GM19372 (cell line): Measurements from ENCODE around the gene CGREF1.

Experiments
- ATAC-seq: cut with Tn5 transposase; IDR thresholded peaks from one replicate; pipeline ENCODE4 v1.9.1; 2021; ENCODE audit warnings: mild to moderate bottlenecking, low read depth, moderate library complexity; ENCODE audit not compliant: unreplicated experiment

The CGREF1 gene

GRCh38 chr2:27089111-27089954 is 29.6 kb downstream of the CGREF1 start:
- ATAC-seq = no peak

GRCh38 chr2:27088634-27089033 is 30.3 kb downstream of the CGREF1 start:
- no peak for ATAC-seq

DNA sequence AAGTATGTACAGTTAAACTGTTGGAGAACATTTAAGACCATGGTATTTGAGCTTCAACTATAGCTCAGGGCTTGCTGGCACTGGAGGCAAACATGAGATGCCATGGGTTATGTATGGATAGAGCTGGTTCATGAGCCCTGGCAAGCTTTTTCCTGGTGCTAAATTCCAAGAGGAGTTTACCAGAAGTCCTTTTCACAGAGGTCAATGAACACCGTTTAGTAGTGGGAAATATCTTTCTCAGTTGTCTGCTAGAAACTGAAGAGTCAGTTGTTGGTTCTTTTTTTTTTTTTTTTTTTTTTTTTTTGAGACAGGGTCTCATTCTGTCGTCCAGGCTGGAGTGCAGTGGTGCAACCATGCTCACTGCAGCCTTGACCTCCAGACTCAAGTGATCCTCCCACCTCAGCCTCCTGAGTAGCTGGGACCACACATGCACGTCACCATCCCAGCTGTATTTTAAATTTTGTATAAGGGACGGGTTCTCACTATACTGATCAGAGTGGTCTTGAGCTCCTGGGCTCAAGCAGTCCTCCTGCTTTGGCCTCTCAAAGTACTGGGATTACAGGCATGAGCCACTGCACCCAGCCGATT is 31.0 kb downstream of the CGREF1 start:
- no peak for ATAC-seq

- ATAC-seq = no peak
Observed at GRCh38 chr2:27086724-27087593, 32.0 kb downstream of the CGREF1 start, which contains the start of gene KHK. TSS of gene KHK (plus strand) at chr2:27086772. CDS start at chr2:27087260, 488 bp downstream.

GRCh38 chr2:27086090-27086723 is 32.7 kb downstream of the CGREF1 start:
- ATAC-seq = peak; percentile 78

GRCh38 chr2:27085673-27086089 is 33.2 kb downstream of the CGREF1 start:
- no peak for ATAC-seq

- ATAC-seq = no peak
Observed at GRCh38 chr2:27085062-27085672, 33.8 kb downstream of the CGREF1 start.

DNA sequence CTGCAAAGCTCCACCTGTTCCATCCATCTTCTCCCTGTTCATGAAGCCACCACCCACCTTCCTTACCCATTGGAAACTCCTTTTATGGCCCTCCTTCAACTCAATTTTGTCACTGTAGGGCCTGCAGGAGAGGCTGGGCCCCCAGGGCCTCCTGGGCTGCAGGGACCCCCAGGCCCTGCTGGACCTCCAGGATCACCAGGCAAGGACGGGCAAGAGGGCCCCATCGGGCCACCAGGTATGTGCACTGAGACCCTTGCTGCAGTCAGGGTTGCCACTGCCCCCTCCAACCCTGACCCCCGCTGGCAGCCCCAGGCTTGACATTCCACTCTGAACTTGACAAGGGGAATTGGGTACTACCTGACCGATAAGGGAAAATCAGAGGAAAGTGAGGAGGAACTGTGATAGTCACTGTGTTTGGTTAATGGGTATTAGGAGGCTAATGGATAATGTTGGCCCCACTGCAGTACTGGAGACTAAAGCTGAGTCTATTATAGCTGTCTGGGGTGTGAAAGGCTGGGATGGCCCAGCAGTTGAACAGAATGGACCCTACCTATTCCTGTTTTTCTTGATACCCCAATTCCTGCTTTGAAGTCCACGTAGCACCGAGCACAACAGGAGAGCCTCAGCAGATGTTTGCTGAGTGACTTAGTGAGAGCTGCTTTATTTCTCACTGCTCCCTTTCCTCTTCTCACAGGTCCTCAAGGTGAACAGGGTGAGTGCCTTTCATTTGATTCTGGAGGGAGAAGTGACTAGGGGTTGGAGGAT is 34.4 kb downstream of the CGREF1 start:
- no peak for ATAC-seq

DNA sequence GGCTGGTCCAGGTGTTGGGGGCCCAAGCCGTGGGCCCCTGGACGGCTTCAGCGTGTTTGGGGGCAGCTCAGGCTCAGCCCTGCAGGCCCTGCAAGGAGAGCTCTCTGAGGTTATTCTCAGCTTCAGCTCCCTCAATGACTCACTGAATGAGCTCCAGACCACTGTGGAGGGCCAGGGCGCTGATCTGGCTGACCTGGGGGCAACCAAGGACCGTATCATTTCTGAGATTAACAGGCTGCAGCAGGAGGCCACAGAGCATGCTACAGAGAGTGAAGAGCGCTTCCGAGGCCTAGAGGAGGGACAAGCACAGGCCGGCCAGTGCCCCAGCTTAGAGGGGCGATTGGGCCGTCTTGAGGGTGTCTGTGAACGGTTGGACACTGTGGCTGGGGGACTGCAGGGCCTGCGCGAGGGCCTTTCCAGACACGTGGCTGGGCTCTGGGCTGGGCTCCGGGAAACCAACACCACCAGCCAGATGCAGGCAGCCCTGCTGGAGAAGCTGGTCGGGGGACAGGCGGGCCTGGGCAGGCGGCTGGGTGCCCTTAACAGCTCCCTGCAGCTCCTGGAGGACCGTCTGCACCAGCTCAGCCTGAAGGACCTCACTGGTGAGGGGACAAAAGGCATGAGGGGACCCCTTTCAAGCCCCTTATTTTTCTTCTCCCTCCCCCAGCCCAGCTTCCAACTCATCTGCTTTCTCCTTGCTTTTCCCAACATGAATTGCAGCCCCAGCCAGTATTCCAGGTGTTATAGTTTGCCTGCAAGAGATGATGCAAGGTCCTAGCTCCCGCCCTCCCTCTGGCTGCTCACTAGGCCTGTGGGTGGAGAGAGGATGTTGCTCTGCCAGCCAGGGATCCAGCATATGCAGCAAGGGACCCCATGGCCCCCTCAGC is 35.3 kb downstream of the CGREF1 start:
- ATAC-seq = no peak

DNA sequence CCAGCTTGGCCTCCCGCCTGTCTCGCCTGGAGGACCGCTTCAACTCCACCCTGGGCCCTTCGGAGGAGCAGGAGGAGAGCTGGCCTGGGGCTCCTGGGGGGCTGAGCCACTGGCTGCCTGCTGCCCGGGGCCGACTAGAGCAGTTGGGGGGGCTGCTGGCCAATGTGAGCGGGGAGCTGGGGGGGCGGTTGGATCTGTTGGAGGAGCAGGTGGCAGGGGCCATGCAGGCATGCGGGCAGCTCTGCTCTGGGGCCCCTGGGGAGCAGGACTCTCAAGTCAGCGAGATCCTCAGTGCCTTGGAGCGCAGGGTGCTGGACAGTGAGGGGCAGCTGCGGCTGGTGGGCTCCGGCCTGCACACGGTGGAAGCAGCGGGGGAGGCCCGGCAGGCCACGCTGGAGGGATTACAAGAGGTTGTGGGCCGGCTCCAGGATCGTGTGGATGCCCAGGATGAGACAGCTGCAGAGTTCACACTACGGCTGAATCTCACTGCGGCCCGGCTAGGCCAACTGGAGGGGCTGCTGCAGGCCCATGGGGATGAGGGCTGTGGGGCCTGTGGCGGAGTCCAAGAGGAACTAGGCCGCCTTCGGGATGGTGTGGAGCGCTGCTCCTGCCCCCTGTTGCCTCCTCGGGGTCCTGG is 36.0 kb downstream of the CGREF1 start:
- ATAC-seq = no peak

GRCh38 chr2:27081984-27082772 is 36.8 kb downstream of the CGREF1 start:
- ATAC-seq = no peak

GRCh38 chr2:27080603-27080936 is 38.4 kb downstream of the CGREF1 start:
- no peak for ATAC-seq

DNA sequence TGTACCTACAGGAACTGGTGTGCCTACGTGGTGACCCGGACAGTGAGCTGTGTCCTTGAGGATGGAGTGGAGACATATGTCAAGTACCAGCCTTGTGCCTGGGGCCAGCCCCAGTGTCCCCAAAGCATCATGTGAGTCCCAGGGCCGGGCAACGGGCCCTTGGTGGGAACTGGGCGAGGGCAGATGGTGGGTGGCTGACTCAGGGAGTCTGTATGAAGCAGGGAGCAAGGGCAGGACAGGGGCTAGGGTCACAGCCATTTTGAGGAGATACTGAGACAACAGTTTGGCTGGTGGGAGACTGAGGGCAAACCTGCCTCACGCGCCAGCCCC is 38.8 kb downstream of the CGREF1 start:
- ATAC-seq = no peak

DNA sequence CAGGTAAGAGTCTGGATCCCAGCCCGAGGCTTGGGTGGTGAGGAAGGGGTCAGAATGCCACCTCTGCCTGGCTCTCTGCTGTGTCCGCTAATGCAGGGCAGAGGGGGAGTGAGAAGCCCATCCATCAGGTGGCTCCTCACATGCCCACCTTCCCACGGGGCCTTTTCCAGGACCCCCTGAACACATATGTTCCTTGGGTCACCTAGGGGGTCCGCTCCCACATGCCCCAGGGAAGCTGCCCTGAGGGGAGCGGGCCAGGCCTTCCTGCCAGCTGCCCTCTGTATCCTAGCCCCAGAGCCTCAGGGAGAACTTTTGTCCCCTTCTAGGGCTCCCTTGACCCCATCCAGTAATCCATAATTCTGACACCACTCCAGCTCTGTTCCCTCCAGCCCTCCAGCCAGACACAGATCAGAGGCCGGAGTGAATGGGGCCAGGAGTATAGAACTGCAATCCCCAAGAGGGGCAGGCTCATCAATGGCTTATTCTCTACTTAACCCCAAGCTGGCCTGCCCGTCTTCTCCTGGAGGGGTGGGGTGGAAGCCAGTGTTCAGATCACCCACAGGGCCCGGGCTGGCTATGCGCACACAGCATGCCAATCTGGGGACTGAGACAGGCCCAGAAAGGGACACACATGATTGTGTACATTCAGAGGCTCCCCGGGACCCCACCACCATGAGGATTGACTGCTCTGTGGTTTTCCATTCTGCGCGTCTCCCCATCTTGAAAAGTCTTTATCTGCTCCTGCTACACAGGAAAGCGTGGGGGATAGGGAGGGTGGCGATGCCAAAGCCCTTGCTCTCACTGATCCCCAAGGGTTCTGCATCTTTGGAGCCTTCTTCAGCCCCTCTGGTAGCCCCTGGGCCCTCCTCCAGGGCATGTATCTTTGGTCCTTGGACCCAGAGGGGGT is 39.4 kb downstream of the CGREF1 start:
- ATAC-seq = no peak

DNA sequence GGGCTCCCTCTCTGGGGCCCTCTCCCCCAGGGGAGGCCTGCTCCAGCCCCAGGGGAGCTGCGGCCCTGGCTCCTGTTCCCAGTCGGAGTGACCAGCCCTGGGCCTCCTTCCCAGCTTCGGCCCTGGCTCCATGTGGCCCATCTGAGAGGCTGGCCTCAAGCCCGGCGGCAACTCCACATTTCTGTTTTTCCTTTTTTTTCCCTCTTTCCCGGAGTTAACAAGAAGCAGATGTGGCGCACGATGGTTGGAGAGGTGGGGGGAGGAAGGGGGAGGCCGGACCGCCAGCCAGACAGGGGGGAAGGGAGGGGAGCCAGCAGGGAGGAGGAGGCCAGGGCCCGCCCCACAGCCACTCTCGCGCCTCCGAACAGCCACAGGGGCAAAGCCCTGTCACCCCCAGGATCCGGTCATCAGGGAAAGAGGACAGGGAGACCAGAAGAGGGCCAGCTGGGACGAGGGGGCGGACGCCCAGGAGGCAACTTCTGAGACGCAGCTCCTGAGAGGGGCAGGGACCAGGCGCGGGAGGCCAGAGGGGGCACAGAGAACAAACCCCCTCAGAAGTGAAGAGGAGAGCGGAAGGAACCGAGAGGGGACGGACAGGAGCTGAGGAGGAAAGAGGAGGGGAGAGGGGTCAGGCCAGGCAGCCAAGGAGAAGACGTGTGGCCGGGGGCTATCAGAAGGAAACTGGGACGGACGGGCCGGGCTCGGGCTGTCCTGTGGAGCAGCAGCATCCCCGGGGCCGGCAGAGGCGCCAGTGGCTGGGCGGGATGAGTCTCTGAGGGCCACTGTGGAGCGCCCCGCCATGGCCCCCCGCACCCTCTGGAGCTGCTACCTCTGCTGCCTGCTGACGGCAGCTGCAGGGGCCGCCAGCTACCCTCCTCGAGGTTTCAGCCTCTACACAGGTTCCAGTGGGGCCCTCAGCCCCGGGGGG is 40.4 kb downstream of the CGREF1 start, which contains the start of gene EMILIN1:
TSS of gene EMILIN1 (plus strand) at position 349 of the 928 bp plus-strand sequence. CDS start at position 800, 451 bp downstream.
- no peak for ATAC-seq
